CD4-positive, CD25-positive, alpha-beta regulatory T cell (primary cell): ENCODE results near the gene SNCG. TPM values are rescaled to one million over a fixed set of nuclear protein-coding genes. Genes with fewer than 3 reads are reported as not detected.
A peak's percentile ranks its signal among the peaks of the same experiment; 100 is the strongest.
"Not testable (repeated sequence)": the region's sequence is repeated elsewhere in the genome, so short reads cannot be mapped to it uniquely, and the experiment has no call there.

Experiments used
- ATAC-seq, 2 donors: fragments of 150-1000 bp; cut with Tn5 transposase; one replicate each; pipeline ENCODE4 v1.10.0; 2021; ENCODE audit warnings: low read depth in 2 of 2, moderate number of reproducible peaks in 2 of 2, moderate library complexity in 1 of 2
- DNase-seq, 3 donors: peaks; one replicate each; pipeline versions ENCODE4 v3.0.0 to v3.0.0-alpha.2; 2012 to 2022; ENCODE audit warnings: mixed read lengths in 1 of 3
- H3K27ac ChIP-seq: one replicate; pipeline ENCODE4 v1.7.0; 2013; ENCODE audit warnings: mild to moderate bottlenecking, low read length; ENCODE audit not compliant: insufficient read depth, poor library complexity, severe bottlenecking
- H3K27me3 ChIP-seq: one replicate; pipeline ENCODE4 v1.7.0; 2013; ENCODE audit warnings: low read length; ENCODE audit not compliant: control insufficient read depth, insufficient read depth
- H3K36me3 ChIP-seq: one replicate; pipeline ENCODE4 v1.7.0; 2013; ENCODE audit warnings: mild to moderate bottlenecking, low read length, moderate library complexity; ENCODE audit not compliant: control insufficient read depth, insufficient read depth
- H3K4me1 ChIP-seq: 2 replicates; pipeline ENCODE4 v1.7.0; 2013; ENCODE audit warnings: mild to moderate bottlenecking, low read length; ENCODE audit not compliant: insufficient read depth, control insufficient read depth, poor library complexity, severe bottlenecking
- H3K4me3 ChIP-seq: one replicate; pipeline ENCODE4 v1.7.0; 2013; ENCODE audit warnings: low read depth, mild to moderate bottlenecking, low read length, moderate library complexity
- H3K9me3 ChIP-seq, 2 experiments: 1 replicate in 1 of 2; 2 replicates in 1 of 2; pipeline ENCODE4 v1.7.0; 2013; ENCODE audit warnings: low read length in 2 of 2, mild to moderate bottlenecking in 1 of 2, moderate library complexity in 1 of 2; ENCODE audit not compliant: control insufficient read depth in 2 of 2
- H3K27ac Mint-ChIP-seq, 3 donors: one replicate each; pipeline ENCODE4 v1.8.0; 2020 to 2022; ENCODE audit warnings: mild to moderate bottlenecking in 3 of 3, mixed read lengths in 3 of 3, moderate library complexity in 2 of 3
- H3K27me3 Mint-ChIP-seq: one replicate; pipeline ENCODE4 v1.8.0; 2022; ENCODE audit warnings: mild to moderate bottlenecking, mixed read lengths
- H3K36me3 Mint-ChIP-seq: one replicate; pipeline ENCODE4 v1.8.0; 2020; ENCODE audit warnings: mixed read lengths
- H3K4me1 Mint-ChIP-seq, 4 donors: one replicate each; pipeline ENCODE4 v1.8.0; 2020 to 2022; ENCODE audit warnings: mixed read lengths in 4 of 4, mild to moderate bottlenecking in 1 of 4
- H3K4me3 Mint-ChIP-seq, 4 donors: one replicate each; pipeline ENCODE4 v1.8.0; 2020 to 2022; ENCODE audit warnings: mild to moderate bottlenecking in 4 of 4, mixed read lengths in 4 of 4, moderate library complexity in 3 of 4
- H3K9me3 Mint-ChIP-seq, 7 donors: one replicate each; pipeline ENCODE4 v1.8.0; 2020 to 2022; ENCODE audit warnings: mixed read lengths in 7 of 7, mild to moderate bottlenecking in 3 of 7, moderate library complexity in 2 of 7
- polyA plus RNA-seq, 4 donors: library from polyadenylated mRNA; unstranded; fragments of 300-500 nt; fragmentation: Illumina TruSeq; gene quantifications; one replicate each; pipeline ENCODE4 v1.2.3, GENCODE V29; 2021
- total RNA-seq: library from RNA; stranded (reverse); gene quantifications from one replicate; pipeline ENCODE4 v1.2.3, GENCODE V29; 2022

The SNCG gene
- total and polyA plus RNA-seq, 5 donors from 2014 or later, result not detected

DNA sequence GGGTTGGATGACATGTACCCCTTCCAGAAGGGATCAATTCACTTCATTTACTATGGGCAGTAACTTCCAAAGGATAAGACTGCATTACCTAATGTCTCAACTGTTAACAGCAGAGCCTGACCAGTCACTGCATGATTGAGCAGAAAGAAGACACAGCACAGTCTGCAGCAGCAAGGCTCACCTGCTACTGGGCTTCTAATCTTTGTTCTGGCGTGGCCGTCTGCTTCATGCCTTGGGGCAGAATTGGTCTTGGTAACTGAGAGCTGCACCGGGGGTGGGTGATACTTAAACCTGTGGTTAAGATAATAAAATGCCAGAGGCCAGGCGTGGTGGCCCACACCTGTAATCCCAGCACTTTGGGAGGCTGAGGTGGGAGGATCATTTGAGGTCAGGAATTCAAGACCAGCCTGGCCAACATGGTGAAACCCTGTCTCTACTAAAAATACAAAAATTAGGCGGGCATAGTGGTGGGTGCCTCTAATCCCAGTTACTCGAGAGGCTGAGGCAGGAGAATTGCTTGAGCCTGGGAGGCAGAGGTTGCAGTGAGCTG lies 24.2 kb upstream of the SNCG start:
- H3K27me3 Mint-ChIP-seq, ATAC-seq, H3K27ac Mint-ChIP-seq, H3K9me3 Mint-ChIP-seq, H3K36me3 ChIP-seq, H3K36me3 Mint-ChIP-seq, H3K4me1 Mint-ChIP-seq, H3K27me3 ChIP-seq, H3K4me3 ChIP-seq, DNase-seq, H3K27ac ChIP-seq, H3K9me3 ChIP-seq, H3K4me1 ChIP-seq, H3K4me3 Mint-ChIP-seq: not testable (repeated sequence)

DNA sequence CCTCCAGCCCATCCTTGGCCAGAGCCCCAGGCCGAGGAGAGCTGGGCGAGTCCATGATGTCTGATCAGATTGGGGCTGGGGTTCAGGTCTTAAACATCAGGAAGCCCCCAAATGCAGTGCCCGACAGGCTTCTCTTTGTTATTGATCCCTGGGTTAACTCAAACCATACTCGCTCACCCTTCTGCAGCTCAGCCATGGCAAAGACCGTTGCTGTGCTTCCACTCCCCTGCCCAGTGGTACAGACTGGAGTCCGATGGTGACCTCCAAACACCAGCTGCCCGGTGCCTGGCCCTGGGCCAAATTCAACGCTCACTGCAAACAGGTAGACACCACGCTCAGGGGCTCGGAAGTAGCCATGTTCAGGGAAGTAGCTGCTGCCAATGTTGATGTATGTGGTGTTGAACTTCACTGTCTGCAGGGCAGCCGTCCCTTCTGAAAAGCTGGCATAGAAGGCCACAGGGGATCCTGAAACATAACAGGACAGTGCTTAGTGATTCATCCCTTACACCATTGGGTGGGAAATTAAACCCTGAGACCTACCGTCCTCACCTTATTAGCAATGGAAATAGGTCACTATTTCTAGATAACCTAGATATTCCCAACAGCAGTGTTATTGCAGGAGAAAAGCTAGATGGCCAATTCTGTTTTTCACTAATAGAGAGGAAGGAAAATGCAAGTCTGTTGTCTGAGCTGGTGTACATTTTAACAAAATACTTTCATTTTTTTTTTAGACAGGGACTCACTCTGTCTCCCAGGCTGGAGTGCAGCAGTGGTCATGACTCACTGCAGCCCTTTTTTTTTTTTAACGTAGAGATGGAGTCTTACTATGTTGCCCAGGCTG lies 21.5 kb upstream of the SNCG start:
- H3K27ac Mint-ChIP-seq, result no peak overlapping the region
- peak overlapping the region in 1 of 4 donors; percentile 15 for H3K4me3 Mint-ChIP-seq

DNA sequence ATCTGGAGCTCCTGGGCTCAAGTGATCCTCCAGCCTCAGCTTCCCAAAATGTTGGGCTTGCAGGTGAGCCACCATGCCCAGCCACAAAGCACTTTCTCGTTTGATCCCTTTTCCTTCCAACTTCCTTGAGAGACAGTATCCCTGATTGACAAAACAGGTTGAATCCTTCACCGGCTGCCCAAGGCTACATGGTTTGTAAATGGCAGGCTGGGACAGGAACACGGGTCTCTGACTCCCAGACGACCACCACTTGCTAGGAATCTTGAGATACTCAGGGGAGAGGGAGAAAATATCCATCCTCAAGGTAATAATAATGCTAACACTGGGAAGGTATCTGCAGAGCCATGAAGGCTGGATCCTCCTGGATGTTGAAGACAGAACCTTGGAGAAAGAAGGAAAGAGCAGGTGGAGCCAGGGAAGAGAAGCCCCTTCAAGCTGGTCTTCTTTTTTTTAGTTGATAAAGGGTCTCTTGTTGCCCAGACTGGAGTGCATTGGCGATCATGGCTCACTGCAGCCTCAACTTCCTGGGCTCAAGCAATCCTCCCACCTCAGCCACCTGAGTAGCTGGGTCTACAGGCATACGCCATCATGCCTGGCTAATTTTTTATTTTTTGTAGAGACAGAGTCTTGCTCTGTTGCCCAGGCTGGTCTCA lies 20.8 kb upstream of the SNCG start:
- ATAC-seq (no peak), DNase-seq (no peak)
- Mint-ChIP-seq H3K27ac (no peak overlapping the region), H3K27me3 (peaks cover 5% of the 10 kb centered on the region), H3K9me3 (no peaks in the 10 kb centered on the region), H3K4me3 (peak overlapping the region in 1 of 4 donors; percentile 15), H3K4me1 (peaks cover 0 to 14% (median 2%) of the 10 kb centered on the region in 4 donors), H3K36me3 (no peaks in the 10 kb centered on the region)
- Histone ChIP-seq H3K9me3 (no peaks in the 10 kb centered on the region), H3K27me3 (peaks cover 2% of the 10 kb centered on the region), H3K27ac (no peak overlapping the region), H3K4me1 (peaks cover 7% of the 10 kb centered on the region), H3K4me3 (no peak overlapping the region), H3K36me3 (no peaks in the 10 kb centered on the region)

More for the DNA sequence above, 21.5 kb upstream of the SNCG start:
- Mint-ChIP-seq H3K36me3 (no peaks in the 10 kb centered on the region), H3K9me3 (no peaks in the 10 kb centered on the region), H3K27me3 (peaks cover 5% of the 10 kb centered on the region), H3K4me1 (peaks cover 0 to 14% (median 2%) of the 10 kb centered on the region in 4 donors)
- no peaks in the 10 kb centered on the region for H3K36me3 ChIP-seq
- no peak overlapping the region for H3K27ac ChIP-seq
- peaks cover 2% of the 10 kb centered on the region for H3K27me3 ChIP-seq
- H3K4me3 ChIP-seq, result no peak overlapping the region
- peaks cover 7% of the 10 kb centered on the region for H3K4me1 ChIP-seq
- ATAC-seq, result no peak
- no peaks in the 10 kb centered on the region for H3K9me3 ChIP-seq
- DNase-seq, result no peak

DNA sequence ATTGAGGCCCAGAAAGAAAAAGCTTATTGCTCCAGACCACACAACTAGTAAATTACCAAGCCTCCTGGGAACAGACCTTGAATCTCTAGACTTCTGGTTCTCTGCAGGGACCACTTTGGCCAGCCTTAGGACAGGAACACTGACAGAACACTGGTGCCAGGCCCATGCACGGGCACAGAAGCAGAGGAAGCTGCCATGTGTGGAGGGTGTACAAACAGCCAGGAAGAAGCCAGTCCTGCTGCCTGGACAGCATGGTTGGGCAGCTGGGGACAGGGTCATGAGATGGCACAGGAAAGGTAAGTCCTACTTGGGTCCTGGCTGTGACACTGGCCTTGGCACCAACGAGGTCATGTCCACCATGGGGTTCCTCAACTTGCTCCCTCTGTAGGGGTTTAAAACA lies 20.1 kb upstream of the SNCG start:
- H3K27me3 ChIP-seq, result peaks cover 2% of the 10 kb centered on the region
- Mint-ChIP-seq H3K9me3 (no peaks in the 10 kb centered on the region), H3K36me3 (no peaks in the 10 kb centered on the region), H3K4me1 (peaks cover 0 to 14% (median 2%) of the 10 kb centered on the region in 4 donors), H3K27me3 (peaks cover 5% of the 10 kb centered on the region), H3K4me3 (no peak overlapping the region), H3K27ac (no peak overlapping the region)
- no peak overlapping the region for H3K4me3 ChIP-seq
- no peak overlapping the region for H3K27ac ChIP-seq
- H3K4me1 ChIP-seq, result peaks cover 7% of the 10 kb centered on the region
- no peak for ATAC-seq
- no peaks in the 10 kb centered on the region for H3K9me3 ChIP-seq
- no peaks in the 10 kb centered on the region for H3K36me3 ChIP-seq
- no peak for DNase-seq

DNA sequence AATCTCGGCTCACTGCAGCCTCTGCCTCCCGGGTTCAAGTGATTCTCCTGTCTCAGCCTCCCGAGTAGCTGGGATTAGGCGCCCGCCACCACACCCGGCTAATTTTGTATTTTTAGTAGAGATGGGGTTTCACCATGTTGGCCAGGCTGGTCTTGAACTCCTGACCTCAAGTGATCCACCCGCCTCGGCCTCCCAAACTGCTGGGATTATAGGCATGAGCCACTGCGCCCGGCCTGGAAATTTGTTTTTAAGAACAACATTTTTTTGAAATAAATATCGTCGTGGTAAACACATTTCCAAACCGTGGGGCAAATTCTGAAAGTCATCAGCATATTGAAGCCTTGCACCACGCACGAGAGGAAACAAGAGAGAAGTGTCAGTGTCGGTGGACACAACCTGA lies 18.3 kb upstream of the SNCG start:
- not testable (repeated sequence) for H3K9me3 ChIP-seq, DNase-seq, H3K9me3 Mint-ChIP-seq, H3K36me3 ChIP-seq, H3K36me3 Mint-ChIP-seq, H3K4me3 ChIP-seq, H3K4me1 ChIP-seq, H3K27me3 ChIP-seq, H3K4me3 Mint-ChIP-seq, H3K27ac ChIP-seq, ATAC-seq, H3K27me3 Mint-ChIP-seq
- Mint-ChIP-seq H3K27ac (peak overlapping the region in 1 of 3 donors; percentile 56), H3K4me1 (peaks cover 0 to 14% (median 6%) of the 10 kb centered on the region in 4 donors)

DNA sequence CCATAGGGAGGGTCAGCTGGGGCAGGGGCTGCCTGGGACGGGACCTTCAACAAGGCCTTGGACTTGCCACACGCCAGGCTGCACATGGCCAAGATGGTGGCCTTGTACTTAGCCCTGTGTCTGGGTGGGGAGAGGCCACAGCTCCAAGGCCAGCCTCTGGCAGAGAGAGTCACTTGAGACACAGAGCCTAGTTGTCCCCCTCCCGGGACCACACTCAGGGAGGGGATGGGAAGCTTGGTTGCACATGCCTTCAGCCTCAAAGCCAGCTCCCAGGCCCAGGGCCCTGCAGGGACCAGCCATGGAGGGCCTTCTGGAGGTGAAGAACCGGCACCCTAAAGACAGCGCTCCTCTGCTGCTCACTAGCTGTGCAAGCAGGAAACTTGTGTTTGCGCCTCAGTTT lies 17.7 kb upstream of the SNCG start:
- H3K27ac Mint-ChIP-seq, result no peak overlapping the region

DNA sequence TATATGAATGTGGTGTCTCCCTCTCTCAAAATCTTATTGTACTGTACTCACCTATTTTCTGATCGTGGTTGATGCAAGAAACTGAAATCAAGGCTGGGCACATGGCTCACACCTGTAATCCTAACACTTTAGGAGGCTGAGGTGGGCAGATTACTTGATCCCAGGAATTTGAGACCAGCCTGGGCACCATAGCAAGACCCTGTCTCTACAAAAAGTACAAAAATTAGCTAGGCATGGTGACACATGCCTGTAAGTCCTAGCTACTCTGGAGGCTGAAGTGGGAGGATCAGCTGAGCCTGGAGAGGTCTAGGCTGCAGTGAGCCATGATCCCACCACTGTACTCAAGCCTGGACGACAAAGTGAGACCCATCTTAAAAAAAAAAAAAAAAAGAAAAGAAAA lies 17.0 kb upstream of the SNCG start:
- Mint-ChIP-seq H3K27ac (no peak overlapping the region), H3K36me3 (no peaks in the 10 kb centered on the region), H3K27me3 (peaks cover 8% of the 10 kb centered on the region), H3K4me3 (no peak overlapping the region), H3K4me1 (peaks cover 0 to 12% (median 5%) of the 10 kb centered on the region in 4 donors), H3K9me3 (no peaks in the 10 kb centered on the region)
- DNase-seq, result no peak
- no peaks in the 10 kb centered on the region for H3K9me3 ChIP-seq
- H3K4me3 ChIP-seq, result no peak overlapping the region
- ATAC-seq, result no peak
- no peaks in the 10 kb centered on the region for H3K36me3 ChIP-seq
- H3K27ac ChIP-seq, result no peak overlapping the region
- peaks cover 7% of the 10 kb centered on the region for H3K4me1 ChIP-seq
- H3K27me3 ChIP-seq, result peaks cover 2% of the 10 kb centered on the region

More for the DNA sequence above, 17.7 kb upstream of the SNCG start:
- H3K27me3 Mint-ChIP-seq, result peaks cover 7% of the 10 kb centered on the region
- Histone ChIP-seq H3K9me3 (no peaks in the 10 kb centered on the region), H3K4me3 (no peak overlapping the region), H3K4me1 (peaks cover 7% of the 10 kb centered on the region), H3K27ac (no peak overlapping the region), H3K27me3 (peaks cover 2% of the 10 kb centered on the region), H3K36me3 (no peaks in the 10 kb centered on the region)
- ATAC-seq, result no peak
- H3K9me3 Mint-ChIP-seq, result no peaks in the 10 kb centered on the region
- H3K4me1 Mint-ChIP-seq, result peaks cover 0 to 14% (median 6%) of the 10 kb centered on the region in 4 donors
- no peaks in the 10 kb centered on the region for H3K36me3 Mint-ChIP-seq
- no peak for DNase-seq
- H3K4me3 Mint-ChIP-seq, result no peak overlapping the region
